ENCODE data around the gene KIAA0930.

KIAA0930 gene

GRCh38 chr22:45212992-45213751 is 27.5 kb downstream of the KIAA0930 start:
- DNase-seq, result no peak

GRCh38 chr22:45212306-45212709 is 28.4 kb downstream of the KIAA0930 start:
- DNase-seq, result peak; percentile 75

GRCh38 chr22:45211848-45212247 is 28.8 kb downstream of the KIAA0930 start:
- DNase-seq, result no peak

GRCh38 chr22:45211435-45211834 is 29.3 kb downstream of the KIAA0930 start:
- no peak for DNase-seq

GRCh38 chr22:45210991-45211390 is 29.7 kb downstream of the KIAA0930 start:
- no peak for DNase-seq

- DNase-seq, result no peak
Observed at GRCh38 chr22:45210577-45210976, 30.1 kb downstream of the KIAA0930 start.

- no peak for DNase-seq
Observed at GRCh38 chr22:45210174-45210573, 30.5 kb downstream of the KIAA0930 start.

GRCh38 chr22:45208993-45209838 is 31.5 kb downstream of the KIAA0930 start:
- DNase-seq, result no peak

- no peak for DNase-seq
Observed at GRCh38 chr22:45208696-45208992, 32.0 kb downstream of the KIAA0930 start.

GRCh38 chr22:45207981-45208664 is 32.6 kb downstream of the KIAA0930 start:
- no peak for DNase-seq

- no peak for DNase-seq
Observed at GRCh38 chr22:45207533-45207932, 33.2 kb downstream of the KIAA0930 start.

- DNase-seq, result no peak
Observed at GRCh38 chr22:45206233-45206632, 34.5 kb downstream of the KIAA0930 start.

GRCh38 chr22:45205276-45205925 is 35.3 kb downstream of the KIAA0930 start:
- DNase-seq, result peak; percentile 37

GRCh38 chr22:45204819-45205218 is 35.9 kb downstream of the KIAA0930 start:
- no peak for DNase-seq

- no peak for DNase-seq
Observed at GRCh38 chr22:45204241-45204640, 36.5 kb downstream of the KIAA0930 start.

GRCh38 chr22:45203150-45203951 is 37.3 kb downstream of the KIAA0930 start:
- DNase-seq, result peak; percentile 19

- peak; percentile 35 for DNase-seq
Observed at GRCh38 chr22:45202333-45203149, 38.2 kb downstream of the KIAA0930 start.

- no peak for DNase-seq
Observed at GRCh38 chr22:45201678-45202332, 38.9 kb downstream of the KIAA0930 start.

GRCh38 chr22:45200860-45201511 is 39.7 kb downstream of the KIAA0930 start:
- DNase-seq, result no peak

- no peak for DNase-seq
Observed at GRCh38 chr22:45200230-45200629, 40.5 kb downstream of the KIAA0930 start.
